Upper lobe of left lung (tissue), 6 donors: Measurements from ENCODE around the gene QKI. TPM values are rescaled to one million over a fixed set of nuclear protein-coding genes. Genes with fewer than 3 reads are reported as not detected.

Experiments used
- ATAC-seq, 2 donors: fragments of 200-7000 bp; cut with Tn5 transposase; one replicate each; pipeline ENCODE4 v1.9.1; 2022; ENCODE audit warnings: mild to moderate bottlenecking in 2 of 2, moderate library complexity in 2 of 2; ENCODE audit not compliant: low FRiP score in 2 of 2
- DNase-seq, 2 donors: peaks; one replicate each; pipeline ENCODE4 v3.0.0-alpha.2; 2019 to 2020
- H3K27ac ChIP-seq, 4 donors: fragments of 200-600 bp; sonication (generic); one replicate each; pipeline ENCODE4 v1.5.1; 2016 to 2019
- H3K27me3 ChIP-seq, 4 donors: fragments of 200-600 bp; sonication (generic); one replicate each; pipeline ENCODE4 v1.5.1; 2017 to 2019
- H3K36me3 ChIP-seq, 4 donors: fragments of 200-600 bp; sonication (generic); one replicate each; pipeline ENCODE4 v1.5.1; 2016 to 2019
- H3K4me1 ChIP-seq, 4 donors: fragments of 200-600 bp; sonication (generic); one replicate each; pipeline ENCODE4 v1.5.1; 2018 to 2019
- H3K4me3 ChIP-seq, 4 donors: fragments of 200-600 bp; sonication (generic); one replicate each; pipeline ENCODE4 v1.5.1; 2017 to 2019; ENCODE audit warnings: mild to moderate bottlenecking in 2 of 4, moderate library complexity in 1 of 4
- H3K9me3 ChIP-seq, 4 donors: fragments of 200-600 bp; sonication (generic); one replicate each; pipeline ENCODE4 v1.5.1; 2018 to 2019
- EP300 ChIP-seq, 4 donors: sonication (generic); formaldehyde crosslinking; IDR thresholded peaks; one replicate each; pipeline ENCODE4 v1.5.1; 2017; ENCODE audit warnings: antibody characterized with exemption in 4 of 4, control low read depth in 2 of 4
- POLR2A ChIP-seq, 4 donors: fragments of 450-650 bp; IDR thresholded peaks; one replicate each; pipeline ENCODE4 v1.5.1; 2016 to 2017; ENCODE audit warnings: antibody characterized with exemption in 4 of 4, mild to moderate bottlenecking in 2 of 4
- POLR2AphosphoS5 ChIP-seq, 2 donors: sonication (generic); formaldehyde crosslinking; IDR thresholded peaks; one replicate each; pipeline ENCODE4 v1.5.1; 2017; ENCODE audit warnings: antibody characterized with exemption in 2 of 2
- WGBS, 2 donors: methylation state at CpG; one replicate each; pipeline ENCODE4 v1.1.5; 2017 to 2018; 5-methylcytosine and 5-hydroxymethylcytosine counted together
- total RNA-seq, 6 donors: library from RNA; depleted of rRNA in 4 of 6; stranded (reverse); fragments of >200 nt in 4 of 6; gene quantifications; one replicate each; pipeline versions ENCODE4 v1.1.0 to v1.2.1, GENCODE V29; 2016 to 2021
- TF ChIP-seq, protein P1 (sequence below), 6 experiments: fragments of 450-650 bp in 4 of 6; fragments of 200-600 bp in 2 of 6; sonication (generic) in 2 of 6; IDR thresholded peaks; one replicate each; pipeline ENCODE4 v1.5.1; 2016 to 2019; ENCODE audit warnings: antibody characterized with exemption in 6 of 6
- donor health status: DM: no; HTN: no; CAD: no; lungs with moderate emphysema.
- donor health status: DM: no; HTN: yes; CAD: no; lungs with severe emphysema.

The QKI gene
- total RNA-seq, 6 donors from 2014 or later: 181 to 273 (median 226) TPM

DNA sequence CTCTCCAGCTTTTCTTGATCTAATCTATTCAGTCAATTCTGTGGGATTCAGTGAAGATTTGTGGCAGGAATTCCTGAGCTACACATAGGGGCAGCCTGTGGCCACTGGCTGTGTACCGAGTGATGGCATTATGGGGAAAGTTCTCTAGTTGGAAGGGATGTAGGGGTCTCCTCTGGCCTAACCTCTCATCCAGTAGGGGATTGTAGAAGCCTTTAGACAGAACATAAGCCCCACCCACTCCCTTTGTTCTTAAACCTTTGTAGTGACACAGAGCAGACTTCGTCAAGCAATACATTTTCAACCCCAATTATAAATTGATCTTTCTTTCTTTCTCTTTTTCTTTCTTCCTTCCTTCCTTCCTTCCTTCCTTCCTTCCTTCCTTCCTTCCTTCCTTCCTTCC is 188.9 kb downstream of the QKI start:
- Histone ChIP-seq H3K27ac (no peak overlapping the region), H3K4me3 (no peak overlapping the region), H3K9me3 (no peaks in the 10 kb centered on the region), H3K36me3 (no peaks in the 10 kb centered on the region), H3K4me1 (no peaks in the 10 kb centered on the region), H3K27me3 (no peaks in the 10 kb centered on the region)
- ATAC-seq (no peak), DNase-seq (no peak)
- WGBS, 2 donors: 77 to 88% methylated on average over 2 of the region's 2 CpGs
- TF ChIP-seq EP300 (IDR thresholded peaks at IDR 0.05) (no peak), POLR2AphosphoS5 (IDR thresholded peaks at IDR 0.05) (no peak), POLR2A (IDR thresholded peaks at IDR 0.05) (no peak)
- TF ChIP-seq, protein P1, sequence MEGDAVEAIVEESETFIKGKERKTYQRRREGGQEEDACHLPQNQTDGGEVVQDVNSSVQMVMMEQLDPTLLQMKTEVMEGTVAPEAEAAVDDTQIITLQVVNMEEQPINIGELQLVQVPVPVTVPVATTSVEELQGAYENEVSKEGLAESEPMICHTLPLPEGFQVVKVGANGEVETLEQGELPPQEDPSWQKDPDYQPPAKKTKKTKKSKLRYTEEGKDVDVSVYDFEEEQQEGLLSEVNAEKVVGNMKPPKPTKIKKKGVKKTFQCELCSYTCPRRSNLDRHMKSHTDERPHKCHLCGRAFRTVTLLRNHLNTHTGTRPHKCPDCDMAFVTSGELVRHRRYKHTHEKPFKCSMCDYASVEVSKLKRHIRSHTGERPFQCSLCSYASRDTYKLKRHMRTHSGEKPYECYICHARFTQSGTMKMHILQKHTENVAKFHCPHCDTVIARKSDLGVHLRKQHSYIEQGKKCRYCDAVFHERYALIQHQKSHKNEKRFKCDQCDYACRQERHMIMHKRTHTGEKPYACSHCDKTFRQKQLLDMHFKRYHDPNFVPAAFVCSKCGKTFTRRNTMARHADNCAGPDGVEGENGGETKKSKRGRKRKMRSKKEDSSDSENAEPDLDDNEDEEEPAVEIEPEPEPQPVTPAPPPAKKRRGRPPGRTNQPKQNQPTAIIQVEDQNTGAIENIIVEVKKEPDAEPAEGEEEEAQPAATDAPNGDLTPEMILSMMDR (IDR thresholded peaks at IDR 0.05): no peak

DNA sequence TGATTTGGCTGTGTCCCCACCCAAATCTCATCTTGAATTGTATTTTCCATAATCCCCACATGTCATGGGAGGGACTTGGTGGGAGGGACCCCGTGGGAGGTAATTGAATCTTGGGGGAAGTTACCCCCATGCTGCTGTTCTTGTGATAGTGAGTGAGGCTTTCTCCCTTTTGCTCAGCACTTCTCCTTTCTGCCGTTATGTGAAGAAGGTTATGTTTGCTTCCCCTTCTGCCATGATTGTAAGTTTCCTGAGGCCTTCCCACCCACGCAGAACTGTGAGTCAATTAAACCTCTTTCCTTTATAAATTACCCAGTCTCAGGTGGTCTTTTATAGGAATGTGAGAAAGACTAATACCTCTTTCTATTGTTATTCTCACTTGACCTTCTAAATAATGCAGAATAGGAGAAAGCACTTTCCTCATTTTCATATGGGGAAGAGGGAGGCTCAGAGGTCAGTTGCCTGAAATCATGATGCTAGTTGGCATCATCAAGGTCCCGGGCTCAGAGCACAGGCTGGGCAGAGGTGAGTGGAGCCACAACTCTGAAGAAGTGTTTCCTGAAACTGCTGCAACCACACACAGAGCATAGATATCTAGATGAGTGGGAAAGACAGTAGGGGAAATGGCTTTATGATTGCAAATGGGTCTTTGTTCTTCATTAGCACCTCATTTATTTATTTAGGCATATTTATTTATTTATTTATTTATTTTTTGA is 191.0 kb downstream of the QKI start:
- no peak for ATAC-seq
- no peak overlapping the region for H3K27ac ChIP-seq
- DNase-seq: no peak
- H3K27me3 ChIP-seq: no peaks in the 10 kb centered on the region
- no peaks in the 10 kb centered on the region for H3K4me1 ChIP-seq
- no peaks in the 10 kb centered on the region for H3K36me3 ChIP-seq
- TF ChIP-seq POLR2A (IDR thresholded peaks at IDR 0.05) (no peak), EP300 (IDR thresholded peaks at IDR 0.05) (no peak), POLR2AphosphoS5 (IDR thresholded peaks at IDR 0.05) (no peak)
- TF ChIP-seq, protein P1 (IDR thresholded peaks at IDR 0.05): no peak
- H3K4me3 ChIP-seq: no peak overlapping the region
- WGBS, 2 donors: 70 to 73% methylated on average over 4 of the region's 4 CpGs
- no peaks in the 10 kb centered on the region for H3K9me3 ChIP-seq

DNA sequence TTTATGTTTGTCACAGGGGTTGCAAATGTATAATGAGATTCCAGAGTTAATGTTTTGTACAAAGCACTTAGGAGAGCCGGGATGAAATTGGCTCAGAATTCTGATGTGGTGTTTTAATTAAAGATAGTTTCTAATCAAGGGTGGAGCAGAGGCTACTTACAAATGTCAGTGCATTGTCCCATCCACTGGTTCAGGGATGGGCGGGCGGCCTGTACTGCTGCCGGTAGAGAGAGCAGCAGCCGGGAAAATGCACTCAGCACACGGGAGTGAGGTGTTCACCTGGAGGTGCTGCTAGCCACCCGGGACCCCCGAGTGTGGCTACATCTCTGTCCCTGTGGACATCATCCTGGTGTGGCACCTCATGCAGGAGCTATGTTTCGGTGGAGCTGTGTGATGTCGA is 193.3 kb downstream of the QKI start:
- Histone ChIP-seq H3K9me3 (no peaks in the 10 kb centered on the region), H3K36me3 (no peaks in the 10 kb centered on the region), H3K27me3 (no peaks in the 10 kb centered on the region), H3K27ac (no peak overlapping the region), H3K4me1 (peaks cover 0 to 4% (median 0%) of the 10 kb centered on the region in 4 donors), H3K4me3 (no peak overlapping the region)
- 92 to 94% methylated on average over 10 of the region's 10 CpGs for WGBS, 2 donors
- no peak for ATAC-seq
- DNase-seq: peak in 1 of 2 donors; percentile 22
- TF ChIP-seq POLR2AphosphoS5 (IDR thresholded peaks at IDR 0.05) (no peak), EP300 (IDR thresholded peaks at IDR 0.05) (no peak), POLR2A (IDR thresholded peaks at IDR 0.05) (no peak)
- TF ChIP-seq, protein P1 (IDR thresholded peaks at IDR 0.05): no peak

DNA sequence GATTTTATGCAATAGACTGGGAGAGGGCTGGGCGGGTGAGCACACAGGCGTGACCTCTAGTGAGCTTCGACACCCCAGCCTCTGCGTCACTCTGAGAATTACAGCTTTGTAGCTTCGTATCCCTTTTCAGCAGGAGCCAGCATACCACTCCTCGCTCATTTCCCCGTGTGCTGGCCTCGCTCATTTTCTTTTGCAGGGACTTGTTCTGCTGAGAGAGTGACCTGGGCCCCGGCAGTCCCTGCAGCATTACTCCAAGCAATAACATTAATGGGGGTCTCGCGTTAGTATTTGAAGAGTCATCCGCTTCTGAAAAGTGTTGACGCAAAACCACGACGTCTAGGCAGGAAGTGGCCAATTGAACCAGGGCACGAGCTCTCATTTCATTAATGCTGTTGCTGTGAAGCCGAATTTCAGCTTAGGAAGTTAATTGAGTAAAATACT is 193.7 kb downstream of the QKI start:
- Histone ChIP-seq H3K4me1 (peaks cover 0 to 4% (median 0%) of the 10 kb centered on the region in 4 donors), H3K27me3 (no peaks in the 10 kb centered on the region), H3K27ac (no peak overlapping the region), H3K4me3 (no peak overlapping the region), H3K36me3 (no peaks in the 10 kb centered on the region), H3K9me3 (no peaks in the 10 kb centered on the region)
- TF ChIP-seq POLR2A (IDR thresholded peaks at IDR 0.05) (no peak), POLR2AphosphoS5 (IDR thresholded peaks at IDR 0.05) (no peak), EP300 (IDR thresholded peaks at IDR 0.05) (no peak)
- TF ChIP-seq, protein P1 (IDR thresholded peaks at IDR 0.05): no peak
- DNase-seq (no peak), ATAC-seq (no peak)
- 72 to 73% methylated on average over 16 to 17 of the region's 17 CpGs for WGBS, 2 donors

DNA sequence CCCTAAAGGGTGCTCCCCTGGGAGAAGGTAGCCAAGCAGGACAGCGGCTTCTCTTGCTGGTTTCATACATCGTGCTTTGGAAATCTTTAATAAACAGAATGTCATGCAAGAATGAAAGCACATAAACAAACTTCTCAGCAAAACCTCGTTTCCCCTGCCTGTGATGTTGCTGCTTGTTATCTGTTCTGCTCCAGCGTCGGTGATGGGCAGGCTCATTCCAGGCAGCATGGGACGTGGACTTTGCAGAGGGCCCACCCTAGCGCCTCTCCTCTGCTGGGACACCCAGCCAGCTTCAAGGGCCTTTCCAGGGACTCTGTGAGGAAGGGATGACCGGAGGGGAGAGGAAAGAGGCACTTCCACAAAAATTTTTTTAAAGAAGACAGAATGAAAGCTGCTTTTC is 197.7 kb downstream of the QKI start:
- H3K4me3 ChIP-seq: no peak overlapping the region
- no peaks in the 10 kb centered on the region for H3K9me3 ChIP-seq
- no peaks in the 10 kb centered on the region for H3K36me3 ChIP-seq
- H3K27me3 ChIP-seq: no peaks in the 10 kb centered on the region
- TF ChIP-seq EP300 (IDR thresholded peaks at IDR 0.05): no peak
- TF ChIP-seq, protein P1 (IDR thresholded peaks at IDR 0.05): no peak
- TF ChIP-seq POLR2A (IDR thresholded peaks at IDR 0.05): no peak
- no peak for TF ChIP-seq POLR2AphosphoS5 (IDR thresholded peaks at IDR 0.05)
- no peak overlapping the region for H3K27ac ChIP-seq
- no peak for ATAC-seq
- 60 to 66% methylated on average over 8 of the region's 8 CpGs for WGBS, 2 donors
- peaks cover 0 to 4% (median 0%) of the 10 kb centered on the region in 4 donors for H3K4me1 ChIP-seq
- DNase-seq: no peak
